Cerebellar nuclear complex (tissue), 1 donor: ENCODE measurements around the gene HDAC2.
A peak's percentile ranks its signal among the peaks of the same experiment; 100 is the strongest.
"Not testable (repeated sequence)": the region's sequence is repeated elsewhere in the genome, so short reads cannot be mapped to it uniquely, and the experiment has no call there.

ENCODE experiments used
- DNase-seq, 2 experiments: peaks; one replicate each; lab custom pipeline; 2025; lab: John Stamatoyannopoulos, UW

HDAC2 gene

GRCh38 chr6:113971741-113972140 is 793 bp upstream of the HDAC2 start:
- DNase-seq, result no peak

- DNase-seq, result no peak
These were observed 802 bp downstream of the HDAC2 start for GRCh38 chr6:113969888-113970804.

- no peak for DNase-seq
These were observed 2.5 kb downstream of the HDAC2 start for GRCh38 chr6:113968472-113968871.

GRCh38 chr6:113967777-113968176 is 3.2 kb downstream of the HDAC2 start:
- DNase-seq, result no peak

- no peak for DNase-seq
These were observed 10.2 kb downstream of the HDAC2 start for GRCh38 chr6:113960795-113961194.

- no peak for DNase-seq
These were observed 11.7 kb downstream of the HDAC2 start for GRCh38 chr6:113959235-113959634.

- DNase-seq, result no peak
These were observed 16.3 kb downstream of the HDAC2 start for GRCh38 chr6:113954653-113955052.

- no peak for DNase-seq
These were observed 17.6 kb downstream of the HDAC2 start for GRCh38 chr6:113953346-113953745.

GRCh38 chr6:113949499-113949898 is 21.4 kb downstream of the HDAC2 start:
- DNase-seq, result no peak

- DNase-seq, result no peak
These were observed 26.2 kb downstream of the HDAC2 start for GRCh38 chr6:113944701-113945100.

GRCh38 chr6:113939825-113940224 is 31.1 kb downstream of the HDAC2 start:
- DNase-seq, result no peak

GRCh38 chr6:113936093-113936934 is 34.6 kb downstream of the HDAC2 start:
- DNase-seq, result peak in 1 of 2 experiments; percentile 3

- no peak for DNase-seq
These were observed 36.8 kb downstream of the HDAC2 start for GRCh38 chr6:113934101-113934500.

- DNase-seq, result not testable (repeated sequence)
These were observed 39.0 kb downstream of the HDAC2 start for GRCh38 chr6:113931907-113932306.

GRCh38 chr6:113930183-113930582 is 40.8 kb downstream of the HDAC2 start:
- no peak for DNase-seq

- no peak for DNase-seq
These were observed 43.9 kb downstream of the HDAC2 start for GRCh38 chr6:113927001-113927400.

- DNase-seq, result no peak
These were observed 45.6 kb downstream of the HDAC2 start for GRCh38 chr6:113925378-113925777.

- no peak for DNase-seq
These were observed 46.6 kb downstream of the HDAC2 start for GRCh38 chr6:113924312-113924723.

GRCh38 chr6:113923526-113923925 is 47.4 kb downstream of the HDAC2 start:
- no peak for DNase-seq

- DNase-seq, result no peak
These were observed 49.5 kb downstream of the HDAC2 start for GRCh38 chr6:113921299-113921904.

- DNase-seq, result no peak
These were observed 50.2 kb downstream of the HDAC2 start for GRCh38 chr6:113920663-113921267.

GRCh38 chr6:113910285-113910684 is 60.7 kb downstream of the HDAC2 start:
- DNase-seq, result not testable (repeated sequence)
